HepG2 (cell line): Measurements from ENCODE around the gene METTL23. TPM values are rescaled to one million over a fixed set of nuclear protein-coding genes. Genes with fewer than 3 reads are reported as not detected.

Experiments used
- ATAC-seq: fragments of 200-7000 bp; cut with Tn5 transposase; 3 replicates; pipeline ENCODE4 v1.9.1; 2020; ENCODE audit warnings: mild to moderate bottlenecking, moderate library complexity
- BruUV-seq: library from RNA; stranded (reverse); fragments of 400-500 nt; replicated peaks from 2 replicates; lab custom pipeline; 2021; lab: Mats Ljungman, UMichigan
- CTCF ChIA-PET: fragments of 300-600 bp; formaldehyde crosslinking; extraction: SDS; loops from one replicate; lab custom pipeline; 2021; ENCODE audit warnings: low total read pairs, inconsistent platforms, low intra/inter-chr PET ratio; lab: Yijun Ruan, JAX
- POLR2A ChIA-PET: fragments of 350-600 bp; sonication (Branson Sonifier 250); formaldehyde crosslinking; loops from one replicate; lab custom pipeline; 2020; ENCODE audit warnings: antibody characterized with exemption, inconsistent platforms; lab: Yijun Ruan, JAX
- DNase-seq: peaks from one replicate; pipeline ENCODE4 v3.0.0-alpha.2; 2015; ENCODE audit warnings: low spot score
- FAIRE-seq: peaks from 3 replicates; lab custom pipeline; 2011; peaks lifted over from hg19 to GRCh38; lab: Jason Lieb, UNC
- H2AFZ ChIP-seq: one replicate; pipeline ENCODE4 v1.6.1; 2011; ENCODE audit warnings: low read length, inconsistent platforms
- H3K27ac ChIP-seq: fragments of 300-600 bp; 3 replicates; pipeline ENCODE4 v1.8.0; 2011; ENCODE audit warnings: mixed run types, mild to moderate bottlenecking, mixed read lengths, low read length, inconsistent platforms; ENCODE audit not compliant: insufficient read depth; ENCODE audit errors: extremely low read length
- H3K27me3 ChIP-seq, 2 experiments: fragments of 200-600 bp in 1 of 2; 2 replicates in 1 of 2; 3 replicates in 1 of 2; pipeline versions ENCODE4 v1.6.0 to v1.8.0; 2011; ENCODE audit warnings: low read length in 2 of 2, mild to moderate bottlenecking in 2 of 2, moderate library complexity in 2 of 2, inconsistent platforms in 1 of 2; ENCODE audit not compliant: insufficient read depth in 2 of 2, control insufficient read depth in 1 of 2
- H3K36me3 ChIP-seq, 2 experiments: fragments of 200-600 bp in 1 of 2; replicated peaks in 1 of 2; 2 replicates in 1 of 2; 3 replicates in 1 of 2; pipeline versions ENCODE4 v1.5.1 to v1.8.0; 2011; ENCODE audit warnings: low read length in 2 of 2, inconsistent platforms in 1 of 2; ENCODE audit not compliant: insufficient read depth in 2 of 2, control insufficient read depth in 1 of 2
- H3K4me1 ChIP-seq: 2 replicates; pipeline ENCODE4 v1.5.1; 2012; ENCODE audit warnings: low read length, inconsistent platforms; ENCODE audit not compliant: insufficient read depth
- H3K4me2 ChIP-seq: 2 replicates; pipeline ENCODE4 v1.6.0; 2011; ENCODE audit warnings: low read depth, low read length, inconsistent platforms
- H3K4me3 ChIP-seq, 3 experiments: fragments of 200-600 bp in 1 of 3; sonication (generic), shearing (Covaris generic) in 1 of 3; replicated peaks in 1 of 3; 2 replicates each; pipeline ENCODE4 v1.5.1; 2011 to 2016; ENCODE audit warnings: low read length in 3 of 3, inconsistent platforms in 2 of 3, low read depth in 2 of 3, mild to moderate bottlenecking in 2 of 3, control low read depth in 1 of 3, mixed read lengths in 1 of 3; ENCODE audit not compliant: insufficient read depth in 1 of 3
- H3K79me2 ChIP-seq: one replicate; pipeline ENCODE4 v1.6.1; 2011; ENCODE audit warnings: low read length, inconsistent platforms; ENCODE audit not compliant: insufficient read depth
- H3K9ac ChIP-seq: 2 replicates; pipeline ENCODE4 v1.6.0; 2011; ENCODE audit warnings: mild to moderate bottlenecking, low read depth, low read length, inconsistent platforms; ENCODE audit not compliant: insufficient read depth
- H3K9me3 ChIP-seq: 2 replicates; pipeline ENCODE4 v1.5.1; 2012; ENCODE audit warnings: mild to moderate bottlenecking, low read length
- H4K20me1 ChIP-seq: 2 replicates; pipeline ENCODE4 v1.6.0; 2011; ENCODE audit warnings: inconsistent platforms, mild to moderate bottlenecking, low read length, moderate library complexity; ENCODE audit not compliant: insufficient read depth
- CTCF ChIP-seq: sonication (generic); formaldehyde crosslinking; IDR thresholded peaks from 2 replicates; pipeline ENCODE4 v1.5.0; 2020; ENCODE audit warnings: mild to moderate bottlenecking, missing genetic modification reagents, moderate library complexity
- PAWR ChIP-seq: sonication (generic); formaldehyde crosslinking; IDR thresholded peaks from 2 replicates; pipeline ENCODE4 v1.4.0; 2020; ENCODE audit warnings: missing genetic modification reagents, mild to moderate bottlenecking, borderline replicate concordance
- SALL1 ChIP-seq: sonication (generic); formaldehyde crosslinking; IDR thresholded peaks from 2 replicates; pipeline ENCODE4 v1.8.0; 2022; ENCODE audit warnings: mild to moderate bottlenecking, missing genetic modification reagents
- SP4 ChIP-seq: sonication (generic); formaldehyde crosslinking; IDR thresholded peaks from 2 replicates; pipeline ENCODE4 v1.8.1; 2023; ENCODE audit warnings: mild to moderate bottlenecking, missing genetic modification reagents
- STAG1 ChIP-seq: sonication (generic); formaldehyde crosslinking; IDR thresholded peaks from 2 replicates; pipeline ENCODE4 v1.4.0; 2020; ENCODE audit warnings: missing genetic modification reagents
- ZBTB38 ChIP-seq: sonication (generic); formaldehyde crosslinking; IDR thresholded peaks from 2 replicates; pipeline ENCODE4 v1.5.1; 2020; ENCODE audit warnings: mild to moderate bottlenecking, missing genetic modification reagents
- ZNF317 ChIP-seq: sonication (generic); formaldehyde crosslinking; IDR thresholded peaks from 2 replicates; pipeline ENCODE4 v1.5.0; 2020; ENCODE audit warnings: mild to moderate bottlenecking, missing genetic modification reagents
- ZNF530 ChIP-seq: sonication (generic); formaldehyde crosslinking; IDR thresholded peaks from 2 replicates; pipeline ENCODE4 v1.5.0; 2020; ENCODE audit warnings: low read depth, mild to moderate bottlenecking, missing genetic modification reagents
- ZNF687 ChIP-seq: sonication (generic); formaldehyde crosslinking; IDR thresholded peaks from 2 replicates; pipeline ENCODE4 v1.5.1; 2020; ENCODE audit warnings: mild to moderate bottlenecking, missing genetic modification reagents, moderate library complexity
- ZNF788 ChIP-seq: sonication (generic); formaldehyde crosslinking; IDR thresholded peaks from 2 replicates; pipeline ENCODE4 v1.5.0; 2020; ENCODE audit warnings: mild to moderate bottlenecking, missing genetic modification reagents, borderline replicate concordance
- WGBS: methylation state at CpG from one replicate; pipeline ENCODE4 v1.1.6; 2017; ENCODE audit warnings: low lambda C conversion rate; 5-methylcytosine and 5-hydroxymethylcytosine counted together
- in situ Hi-C: cut with HindIII; loops from 2 replicates; pipeline ENCODE4 v1.10.0; 2017; ENCODE audit warnings: low pct_unique_long_range_greater_than_20kb; ENCODE audit not compliant: extremely low pct_ligation_motif_present
- intact Hi-C: fragments of 100-400 bp; cut with micrococcal nuclease; formaldehyde crosslinking; loops from one replicate; pipeline ENCODE4 v1.10.0; 2022; ENCODE audit not compliant: unreplicated experiment
- polyA plus RNA-seq, 8 experiments: library from polyadenylated mRNA; depleted of rRNA in 3 of 8; stranded (reverse) in 7 of 8; unstranded in 1 of 8; fragments of >200 nt; fragmentation: Illumina TruSeq in 4 of 8; extraction: Trizol in 4 of 8; gene quantifications; 2 replicates each; pipeline versions ENCODE4 v1.2.1 to v1.2.3, GENCODE V29; 2011 to 2016; ENCODE audit warnings: low read depth in 4 of 8, missing spikeins in 1 of 8, mixed read lengths in 1 of 8; ENCODE audit not compliant: insufficient read depth in 1 of 8
- total RNA-seq, 5 experiments: library from RNA; depleted of rRNA; stranded (reverse); fragments of >200 nt; fragmentation: Illumina TruSeq; extraction: Trizol; gene quantifications; 2 replicates each; pipeline ENCODE4 v1.2.3, GENCODE V29; 2016; ENCODE audit warnings: low read depth in 1 of 5
- TF ChIP-seq, protein P1 (sequence below): sonication (generic); formaldehyde crosslinking; IDR thresholded peaks from 2 replicates; pipeline ENCODE4 v1.9.0; 2021; ENCODE audit warnings: missing genetic modification reagents, borderline replicate concordance

The METTL23 gene
- total and polyA plus RNA-seq, 2 of the 13 experiments (the other 11 are each of a cell fraction or from before 2014, with no cell fraction given): 39.9 to 104 TPM

DNA sequence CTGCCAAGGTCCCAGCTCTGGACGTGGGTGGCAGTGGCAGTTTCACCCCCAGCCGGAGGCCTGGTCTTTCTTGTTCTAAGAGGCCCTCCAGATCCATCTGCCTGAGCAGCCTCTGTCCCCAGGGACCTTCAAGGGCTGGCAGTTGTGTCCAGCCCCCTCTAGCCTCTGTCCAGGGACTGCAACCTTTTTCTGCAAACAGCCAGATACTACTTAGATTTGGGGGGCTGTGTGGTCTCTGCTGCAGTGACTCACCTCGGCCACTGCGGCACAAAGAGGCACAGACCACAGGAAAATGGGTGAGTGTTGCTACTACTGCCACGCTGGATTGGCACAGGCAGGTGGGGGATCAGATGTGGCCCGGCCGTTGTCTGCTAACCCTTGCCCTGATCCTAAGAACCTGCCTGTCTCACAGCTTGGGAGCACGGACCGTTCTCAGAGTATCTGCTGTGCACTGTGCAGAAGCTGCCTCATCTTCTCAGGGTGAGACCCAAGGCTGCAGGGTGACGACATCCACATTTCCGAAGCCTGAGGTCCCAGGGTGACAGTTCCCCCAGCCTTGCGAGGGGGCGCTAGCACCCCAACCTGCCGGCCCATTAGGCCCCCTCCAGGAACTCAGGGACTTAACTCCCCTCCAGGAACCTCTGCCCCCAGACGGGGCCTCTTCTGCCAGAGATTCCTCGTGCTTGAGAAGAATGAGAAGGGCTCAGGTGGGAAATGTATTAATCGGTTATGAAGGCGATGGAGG is 43.5 kb upstream of the METTL23 start:
- in situ Hi-C loops (loop anchor here (5.0 kb wide), 1 partner anchor 34 kb away; no protein-coding TSS in a partner anchor), intact Hi-C loops (no loop called here)
- ATAC-seq (no peak), DNase-seq (no peak), FAIRE-seq (no peak)
- no peaks in the 10 kb centered on the region for H3K9me3 ChIP-seq
- H3K4me1 ChIP-seq: peaks cover 36% of the 10 kb centered on the region
- WGBS: 84% methylated on average over 8 of the region's 18 CpGs
- no peak overlapping the region for H3K9ac ChIP-seq
- H3K4me3 ChIP-seq: no peak overlapping the region
- TF ChIP-seq ZNF687 (peak; percentile 14; the same call in 1 of the 2 replicates), ZNF317 (CRISPR knock-in tag) (no peak), STAG1 (CRISPR knock-in tag) (peak; percentile 12; the same call in 1 of the 2 replicates), CTCF (CRISPR knock-in tag) (peak; percentile 28; the same call in 1 of the 2 replicates), PAWR (CRISPR knock-in tag) (no peak), SP4 (CRISPR knock-in tag) (peak; percentile 30; the same call in 1 of the 2 replicates), ZBTB38 (CRISPR knock-in tag) (peak; percentile 14; the same call in 1 of the 2 replicates), ZNF530 (CRISPR knock-in tag) (no peak), SALL1 (CRISPR knock-in tag) (0 out of 2 replicates have a peak, but pooled peaks have one; percentile 8), ZNF788 (peak; percentile 33; the same call in 1 of the 2 replicates)
- TF ChIP-seq, protein P1, sequence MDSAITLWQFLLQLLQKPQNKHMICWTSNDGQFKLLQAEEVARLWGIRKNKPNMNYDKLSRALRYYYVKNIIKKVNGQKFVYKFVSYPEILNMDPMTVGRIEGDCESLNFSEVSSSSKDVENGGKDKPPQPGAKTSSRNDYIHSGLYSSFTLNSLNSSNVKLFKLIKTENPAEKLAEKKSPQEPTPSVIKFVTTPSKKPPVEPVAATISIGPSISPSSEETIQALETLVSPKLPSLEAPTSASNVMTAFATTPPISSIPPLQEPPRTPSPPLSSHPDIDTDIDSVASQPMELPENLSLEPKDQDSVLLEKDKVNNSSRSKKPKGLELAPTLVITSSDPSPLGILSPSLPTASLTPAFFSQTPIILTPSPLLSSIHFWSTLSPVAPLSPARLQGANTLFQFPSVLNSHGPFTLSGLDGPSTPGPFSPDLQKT (CRISPR knock-in tag): no peak
- H3K27ac ChIP-seq: no peak overlapping the region
- no peaks in the 10 kb centered on the region for H3K27me3 ChIP-seq
- no peak overlapping the region for H2AFZ ChIP-seq
- BruUV-seq: no TSS peak
- H3K36me3 ChIP-seq: peaks cover 6 to 18% of the 10 kb centered on the region in 2 experiments; a peak in 4 of 5 replicates
- no peaks in the 10 kb centered on the region for H4K20me1 ChIP-seq
- no peaks in the 10 kb centered on the region for H3K79me2 ChIP-seq
- ChIA-PET CTCF (interaction anchor here (1.2 kb wide), 1 partner anchor 32 kb away, joined by 4 read pairs; no protein-coding TSS in a partner anchor), POLR2A (interaction anchor here (3.0 kb wide), 1 partner anchor 12 kb away, joined by 23 read pairs; no protein-coding TSS in a partner anchor)
- no peak overlapping the region for H3K4me2 ChIP-seq
